Vagina (tissue), 2 donors: Measurements from ENCODE around the gene IFIT3. TPM values are rescaled to one million over a fixed set of nuclear protein-coding genes. Genes with fewer than 3 reads are reported as not detected.

ENCODE experiments used
- DNase-seq, 2 donors: peaks; one replicate each; pipeline ENCODE4 v3.0.0-alpha.2; 2017; ENCODE audit errors: extremely low spot score in 2 of 2
- H3K27ac ChIP-seq: fragments of 200-600 bp; sonication (generic); one replicate; pipeline ENCODE4 v1.5.1; 2019
- H3K27me3 ChIP-seq: fragments of 200-600 bp; sonication (generic); one replicate; pipeline ENCODE4 v1.5.1; 2019
- H3K36me3 ChIP-seq, 2 donors: fragments of 200-600 bp; sonication (generic); one replicate each; pipeline ENCODE4 v1.5.1; 2017 to 2019
- H3K4me1 ChIP-seq: fragments of 200-600 bp; sonication (generic); one replicate; pipeline ENCODE4 v1.5.1; 2019
- H3K4me3 ChIP-seq, 2 donors: fragments of 200-600 bp; sonication (generic); 1 replicate in 1 of 2; 2 replicates in 1 of 2; pipeline ENCODE4 v1.5.1; 2016 to 2019
- H3K9me3 ChIP-seq: fragments of 200-600 bp; sonication (generic); one replicate; pipeline ENCODE4 v1.5.1; 2019
- CTCF ChIP-seq, 3 experiments: fragments of 450-650 bp in 2 of 3; fragments of 200-600 bp in 1 of 3; sonication (generic) in 1 of 3; IDR thresholded peaks; one replicate each; pipeline ENCODE4 v1.5.1; 2017 to 2019; ENCODE audit warnings: antibody characterized with exemption in 3 of 3, mild to moderate bottlenecking in 2 of 3, moderate library complexity in 2 of 3
- POLR2A ChIP-seq, 2 donors: fragments of 450-650 bp; IDR thresholded peaks; one replicate each; pipeline ENCODE4 v1.6.1; 2017; ENCODE audit warnings: antibody characterized with exemption in 2 of 2, mild to moderate bottlenecking in 2 of 2, moderate library complexity in 2 of 2
- POLR2AphosphoS5 ChIP-seq, 2 donors: sonication (generic); formaldehyde crosslinking; IDR thresholded peaks; one replicate each; pipeline ENCODE4 v1.9.0; 2017; ENCODE audit warnings: antibody characterized with exemption in 2 of 2, mild to moderate bottlenecking in 2 of 2, low read depth in 1 of 2; ENCODE audit not compliant: insufficient read depth in 1 of 2
- intact Hi-C: fragments of 100-400 bp; cut with DNase I; formaldehyde crosslinking; loops from one replicate; pipeline ENCODE4 v1.15.1; 2023
- total RNA-seq: library from RNA; depleted of rRNA; stranded (reverse); fragments of >200 nt; gene quantifications from one replicate; pipeline ENCODE4 v1.2.3, GENCODE V29; 2016

The IFIT3 gene
- total RNA-seq, 1 donor from 2014 or later, result 6.1 TPM

GRCh38 chr10:89373916-89374711 lies 46.3 kb downstream of the IFIT3 start:
- Histone ChIP-seq H3K4me3 (no peak overlapping the region), H3K4me1 (peaks cover 19% of the 10 kb centered on the region), H3K27ac (peak overlapping the region; percentile 76), H3K36me3 (no peaks in the 10 kb centered on the region), H3K9me3 (no peaks in the 10 kb centered on the region), H3K27me3 (no peaks in the 10 kb centered on the region)
- intact Hi-C loops, result no loop called here
- DNase-seq, result peak in 1 of 2 donors; percentile 93
- no peak for TF ChIP-seq POLR2A (IDR thresholded peaks at IDR 0.05)
- TF ChIP-seq POLR2AphosphoS5 (IDR thresholded peaks at IDR 0.05; ENCODE audit: insufficient read depth in 1 of 2, low read depth in 1 of 2), result peak in 1 of 2 donors; percentile 93

DNA sequence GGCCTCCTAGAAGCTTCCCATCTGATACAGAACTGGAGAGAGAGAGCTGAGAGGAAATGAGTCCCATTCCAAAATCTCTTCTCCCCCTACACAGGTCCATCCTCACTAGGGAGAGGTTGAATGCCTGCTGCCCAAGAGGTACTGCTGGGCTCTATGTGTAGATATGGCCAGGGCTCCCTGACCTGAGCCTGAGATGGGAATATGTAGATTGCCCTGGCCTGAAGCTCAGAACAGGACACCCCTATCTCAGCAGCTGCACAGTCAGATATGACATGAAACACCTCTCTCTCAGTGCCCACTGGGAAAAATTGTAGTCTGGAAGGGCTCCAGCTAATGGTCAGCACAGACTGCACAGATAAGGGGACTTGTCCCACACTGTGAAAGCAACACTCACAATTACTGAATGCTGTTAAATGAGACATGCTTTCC lies 46.9 kb downstream of the IFIT3 start:
- no peak overlapping the region for H3K4me3 ChIP-seq

DNA sequence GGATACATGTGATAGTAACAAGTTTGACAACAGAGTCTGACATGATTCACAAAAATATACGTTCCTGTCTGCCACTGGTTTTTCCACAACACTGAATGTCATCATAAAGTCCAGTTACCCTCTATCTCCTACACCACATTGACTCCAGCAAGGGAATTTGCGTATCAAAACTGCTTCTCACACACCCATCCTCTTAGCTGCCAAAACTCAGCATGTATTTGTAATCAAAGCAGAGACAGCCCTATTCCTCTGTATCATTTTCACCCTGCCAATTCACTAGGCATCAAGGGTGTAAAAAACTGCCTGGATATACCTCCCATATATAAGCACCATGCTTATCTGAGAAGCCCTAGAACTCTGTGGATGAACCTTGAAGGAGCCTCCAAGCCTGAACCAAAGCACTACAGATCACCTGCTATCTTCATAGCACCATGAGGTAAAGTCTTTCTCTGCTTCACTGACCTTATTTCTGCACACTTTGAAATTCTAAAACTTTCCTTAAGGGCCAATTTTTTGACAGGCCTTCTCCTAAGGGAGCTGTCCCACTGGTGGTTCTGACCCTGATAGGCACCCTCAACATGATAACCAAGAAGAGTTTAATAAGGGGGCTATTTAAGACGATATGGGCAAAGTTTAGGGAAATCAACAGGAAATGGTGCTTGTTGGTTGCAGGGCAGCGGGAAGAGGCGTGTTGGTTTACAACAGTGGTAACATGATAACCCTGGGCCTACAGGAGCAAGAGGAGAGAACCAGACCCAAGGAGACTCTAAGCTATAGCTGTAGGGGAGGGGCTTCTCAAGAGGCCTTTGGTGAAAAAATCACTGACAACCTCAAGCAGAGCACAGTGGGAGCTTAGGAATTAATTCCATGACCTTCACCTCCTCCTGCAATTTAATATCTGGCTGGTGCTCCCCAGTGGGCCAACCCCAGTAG lies 50.2 kb downstream of the IFIT3 start, which contains the start of gene IFIT1B:
IFIT1B (plus strand) TSS at position 352 of the 933 bp plus-strand sequence; CDS start at position 432, 80 bp downstream.
- TF ChIP-seq POLR2AphosphoS5 (IDR thresholded peaks at IDR 0.05; ENCODE audit: insufficient read depth in 1 of 2, low read depth in 1 of 2), result no peak
- no peak for TF ChIP-seq POLR2A (IDR thresholded peaks at IDR 0.05)
- no peak for DNase-seq
- no peaks in the 10 kb centered on the region for H3K9me3 ChIP-seq
- intact Hi-C loops, result loop anchor here (5.0 kb wide), 1 partner anchor 1361 kb away; no protein-coding TSS in a partner anchor
- no peak within 1 kb of the TSS for H3K4me3 ChIP-seq
- no peak within 1 kb of the TSS for H3K27ac ChIP-seq
- H3K27me3 ChIP-seq, result no peaks in the 10 kb centered on the region
- peaks cover 19% of the 10 kb centered on the region for H3K4me1 ChIP-seq
- H3K36me3 ChIP-seq, result no peaks in the 10 kb centered on the region

More for the DNA sequence above, 46.9 kb downstream of the IFIT3 start:
- no peak for TF ChIP-seq POLR2AphosphoS5 (IDR thresholded peaks at IDR 0.05; ENCODE audit: insufficient read depth in 1 of 2, low read depth in 1 of 2)
- TF ChIP-seq CTCF (IDR thresholded peaks at IDR 0.05), result no peak
- no peak for TF ChIP-seq POLR2A (IDR thresholded peaks at IDR 0.05)
- DNase-seq, result peak in 1 of 2 donors; percentile 85
- Histone ChIP-seq H3K4me1 (peaks cover 19% of the 10 kb centered on the region), H3K9me3 (no peaks in the 10 kb centered on the region), H3K27me3 (no peaks in the 10 kb centered on the region), H3K27ac (peak overlapping the region; percentile 76), H3K36me3 (no peaks in the 10 kb centered on the region)
- intact Hi-C loops, result loop anchor here (5.0 kb wide), 1 partner anchor 1357 kb away; no protein-coding TSS in a partner anchor

DNA sequence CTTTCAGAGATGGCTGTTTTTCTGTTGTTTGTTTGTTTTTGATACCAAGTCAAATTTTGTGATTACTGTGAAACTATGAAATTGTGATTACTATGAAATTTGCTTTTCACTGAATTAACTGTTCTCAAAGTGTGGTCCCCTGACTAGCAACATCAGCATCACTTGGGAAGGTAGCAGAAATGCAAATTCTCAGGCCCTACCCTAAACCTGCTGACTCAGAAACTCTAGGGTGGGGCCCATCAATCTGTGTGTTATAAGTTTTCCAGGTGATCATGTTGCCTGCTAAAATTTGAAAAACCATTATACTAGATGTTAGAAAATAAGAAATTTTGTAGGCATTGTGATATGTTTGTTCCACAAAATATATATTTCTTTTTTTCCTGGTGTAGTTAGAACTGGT lies 51.3 kb downstream of the IFIT3 start:
- Histone ChIP-seq H3K4me3 (no peak overlapping the region), H3K27ac (no peak overlapping the region), H3K36me3 (no peaks in the 10 kb centered on the region), H3K27me3 (no peaks in the 10 kb centered on the region), H3K9me3 (no peaks in the 10 kb centered on the region), H3K4me1 (peaks cover 8% of the 10 kb centered on the region)
- TF ChIP-seq POLR2AphosphoS5 (IDR thresholded peaks at IDR 0.05; ENCODE audit: insufficient read depth in 1 of 2, low read depth in 1 of 2), result no peak
- no peak for TF ChIP-seq CTCF (IDR thresholded peaks at IDR 0.05)
- TF ChIP-seq POLR2A (IDR thresholded peaks at IDR 0.05), result no peak
- DNase-seq, result no peak
- intact Hi-C loops, result loop anchor here (5.0 kb wide), 1 partner anchor 1362 kb away; no protein-coding TSS in a partner anchor

DNA sequence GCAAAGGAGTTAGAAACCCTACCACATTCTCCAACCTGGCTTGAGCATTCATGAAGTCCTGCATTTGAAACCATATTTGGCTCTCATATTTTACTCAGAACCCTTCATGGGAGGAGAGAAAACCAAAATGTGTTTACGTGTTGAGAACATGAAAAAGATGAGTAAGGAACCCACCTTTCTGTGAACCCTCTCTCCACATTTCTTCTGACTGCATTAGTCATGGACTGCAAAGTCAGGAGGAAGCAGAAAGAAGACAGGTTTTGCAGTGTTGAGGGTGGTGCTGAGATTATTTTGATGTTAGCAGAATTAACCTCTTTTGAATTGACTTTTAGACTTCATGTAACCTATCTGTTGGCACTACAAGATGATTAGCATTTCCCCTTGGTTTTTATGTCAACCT lies 55.0 kb downstream of the IFIT3 start:
- TF ChIP-seq POLR2A (IDR thresholded peaks at IDR 0.05) (no peak), CTCF (IDR thresholded peaks at IDR 0.05) (no peak), POLR2AphosphoS5 (IDR thresholded peaks at IDR 0.05; ENCODE audit: insufficient read depth in 1 of 2, low read depth in 1 of 2) (no peak)
- H3K27me3 ChIP-seq, result no peaks in the 10 kb centered on the region
- DNase-seq, result no peak
- no peaks in the 10 kb centered on the region for H3K36me3 ChIP-seq
- no peaks in the 10 kb centered on the region for H3K9me3 ChIP-seq
- H3K4me1 ChIP-seq, result no peaks in the 10 kb centered on the region
- H3K27ac ChIP-seq, result no peak overlapping the region
- intact Hi-C loops, result no loop called here
- H3K4me3 ChIP-seq, result no peak overlapping the region
